ENCODE measurements around the gene ACTR8. TPM values are rescaled to one million over a fixed set of nuclear protein-coding genes. Genes with fewer than 3 reads are reported as not detected.
"Not testable (repeated sequence)": the region's sequence is repeated elsewhere in the genome, so short reads cannot be mapped to it uniquely, and the experiment has no call there.

Gene ACTR8
- 10 to 100 TPM; 35.2 to 39.9 TPM for total RNA-seq

- Mint-ChIP-seq H3K27ac (peak within 1 kb of the TSS; percentile 99), H3K36me3 (ENCODE audit: low read depth) (peaks cover 52% of the 10 kb centered on the region), H3K4me3 (peak within 1 kb of the TSS; percentile 88), H3K4me1 (peaks cover 37% of the 10 kb centered on the region), H3K9me3 (no peaks in the 10 kb centered on the region), H3K27me3 (no peaks in the 10 kb centered on the region)
- ChIA-PET POLR2A (no interaction called here), CTCF (interaction anchor here (0.6 kb wide), 1 partner anchor 538 kb away, joined by 3 read pairs; no protein-coding TSS in a partner anchor)
- peak; percentile 85 for DNase-seq
These were observed at the start of gene ACTR8 for GRCh38 chr3:53881691-53882593. TSS of gene ACTR8 (minus strand) at chr3:53882152. CDS start at chr3:53882101, 51 bp downstream.

GRCh38 chr3:53927208-53927872 lies 45.4 kb upstream of the ACTR8 start:
- H3K4me3 Mint-ChIP-seq; H3K36me3 Mint-ChIP-seq (ENCODE audit: low read depth); H3K4me1 Mint-ChIP-seq; CTCF ChIA-PET; H3K27ac Mint-ChIP-seq; H3K27me3 Mint-ChIP-seq; H3K9me3 Mint-ChIP-seq; POLR2A ChIA-PET; DNase-seq: not testable (repeated sequence)

- Mint-ChIP-seq H3K36me3 (ENCODE audit: low read depth) (no peaks in the 10 kb centered on the region), H3K27ac (no peak overlapping the region), H3K9me3 (no peaks in the 10 kb centered on the region), H3K4me1 (no peaks in the 10 kb centered on the region), H3K4me3 (no peak overlapping the region), H3K27me3 (peaks cover 32% of the 10 kb centered on the region)
- CTCF ChIA-PET, result no interaction called here
- DNase-seq, result peak; percentile 12
- POLR2A ChIA-PET, result no interaction called here
These were observed 39.3 kb upstream of the ACTR8 start for GRCh38 chr3:53921296-53921695.

GRCh38 chr3:53919741-53920140 lies 37.8 kb upstream of the ACTR8 start:
- Mint-ChIP-seq H3K36me3 (ENCODE audit: low read depth) (no peaks in the 10 kb centered on the region), H3K27ac (no peak overlapping the region), H3K4me1 (no peaks in the 10 kb centered on the region), H3K4me3 (no peak overlapping the region), H3K9me3 (no peaks in the 10 kb centered on the region), H3K27me3 (peaks cover 36% of the 10 kb centered on the region)
- ChIA-PET POLR2A (interaction anchor here (0.6 kb wide), 1 partner anchor 17 kb away, joined by 4 read pairs; no protein-coding TSS in a partner anchor), CTCF (no interaction called here)
- DNase-seq, result no peak

GRCh38 chr3:53913401-53913800 lies 31.4 kb upstream of the ACTR8 start:
- Mint-ChIP-seq H3K27ac (no peak overlapping the region), H3K36me3 (ENCODE audit: low read depth) (no peaks in the 10 kb centered on the region), H3K4me1 (no peaks in the 10 kb centered on the region), H3K9me3 (no peaks in the 10 kb centered on the region), H3K4me3 (no peak overlapping the region), H3K27me3 (peaks cover 54% of the 10 kb centered on the region)
- POLR2A ChIA-PET, result no interaction called here
- CTCF ChIA-PET, result interaction anchor here (0.6 kb wide), 1 partner anchor 23 kb away, joined by 3 read pairs; no protein-coding TSS in a partner anchor
- no peak for DNase-seq

GRCh38 chr3:53902711-53903110 lies 20.8 kb upstream of the ACTR8 start:
- DNase-seq, result no peak
- no peak overlapping the region for H3K27ac Mint-ChIP-seq
- H3K4me1 Mint-ChIP-seq, result no peaks in the 10 kb centered on the region
- no peak overlapping the region for H3K4me3 Mint-ChIP-seq
- no peaks in the 10 kb centered on the region for H3K36me3 Mint-ChIP-seq (ENCODE audit: low read depth)
- ChIA-PET CTCF (no interaction called here), POLR2A (no interaction called here)
- peaks cover 41% of the 10 kb centered on the region for H3K27me3 Mint-ChIP-seq
- peaks cover 2% of the 10 kb centered on the region for H3K9me3 Mint-ChIP-seq

- Mint-ChIP-seq H3K9me3 (peaks cover 2% of the 10 kb centered on the region), H3K4me3 (no peak overlapping the region), H3K27ac (no peak overlapping the region), H3K36me3 (ENCODE audit: low read depth) (no peaks in the 10 kb centered on the region), H3K4me1 (no peaks in the 10 kb centered on the region), H3K27me3 (peaks cover 42% of the 10 kb centered on the region)
- ChIA-PET CTCF (interaction anchor here (1.0 kb wide), 1 partner anchor 32 kb away, joined by 3 read pairs; no protein-coding TSS in a partner anchor), POLR2A (interaction anchor here (0.7 kb wide), 1 partner anchor 564 kb away, joined by 3 read pairs; no protein-coding TSS in a partner anchor)
- DNase-seq, result no peak
These were observed 20.1 kb upstream of the ACTR8 start for GRCh38 chr3:53902067-53902466.

GRCh38 chr3:53900666-53901331 lies 18.8 kb upstream of the ACTR8 start:
- no peak for DNase-seq
- ChIA-PET CTCF (no interaction called here), POLR2A (no interaction called here)
- Mint-ChIP-seq H3K9me3 (no peaks in the 10 kb centered on the region), H3K4me3 (no peak overlapping the region), H3K27me3 (peaks cover 35% of the 10 kb centered on the region), H3K36me3 (ENCODE audit: low read depth) (no peaks in the 10 kb centered on the region), H3K4me1 (no peaks in the 10 kb centered on the region), H3K27ac (no peak overlapping the region)

GRCh38 chr3:53899750-53900149 lies 17.8 kb upstream of the ACTR8 start:
- Mint-ChIP-seq H3K27me3 (peaks cover 37% of the 10 kb centered on the region), H3K4me1 (no peaks in the 10 kb centered on the region), H3K36me3 (ENCODE audit: low read depth) (no peaks in the 10 kb centered on the region), H3K4me3 (no peak overlapping the region), H3K9me3 (no peaks in the 10 kb centered on the region), H3K27ac (no peak overlapping the region)
- no peak for DNase-seq
- CTCF ChIA-PET, result interaction anchor here (0.6 kb wide), 1 partner anchor 160 kb away, joined by 3 read pairs; no protein-coding TSS in a partner anchor
- POLR2A ChIA-PET, result no interaction called here

- H3K36me3 Mint-ChIP-seq (ENCODE audit: low read depth), result peaks cover 33% of the 10 kb centered on the region
- peak overlapping the region; percentile 92 for H3K4me3 Mint-ChIP-seq
- H3K27ac Mint-ChIP-seq, result peak overlapping the region; percentile 97
- peaks cover 3% of the 10 kb centered on the region for H3K9me3 Mint-ChIP-seq
- H3K27me3 Mint-ChIP-seq, result peaks cover 21% of the 10 kb centered on the region
- CTCF ChIA-PET, result interaction anchor here (0.9 kb wide), 1 partner anchor 18 kb away, joined by 5 read pairs; no protein-coding TSS in a partner anchor
- peaks cover 49% of the 10 kb centered on the region for H3K4me1 Mint-ChIP-seq
- POLR2A ChIA-PET, result interaction anchor here (0.8 kb wide), 1 partner anchor 9 kb away, joined by 3 read pairs; no protein-coding TSS in a partner anchor
- peak; percentile 9 for DNase-seq
These were observed 10.3 kb upstream of the ACTR8 start for GRCh38 chr3:53892286-53892637.

GRCh38 chr3:53891497-53892285 lies 9.7 kb upstream of the ACTR8 start, which contains the start of gene SELENOK:
TSS of gene SELENOK (minus strand) at chr3:53891859.
- ChIA-PET POLR2A (interaction anchor here (0.8 kb wide), 1 partner anchor 9 kb away, joined by 3 read pairs; no protein-coding TSS in a partner anchor), CTCF (interaction anchor here (0.9 to 1.1 kb wide), 3 partner anchors 11 to 17 kb away, joined by 3 to 5 read pairs (median 4); no protein-coding TSS in a partner anchor)
- peak within 1 kb of the TSS; percentile 92 for H3K4me3 Mint-ChIP-seq
- H3K27me3 Mint-ChIP-seq, result peaks cover 17% of the 10 kb centered on the region
- peaks cover 54% of the 10 kb centered on the region for H3K4me1 Mint-ChIP-seq
- H3K9me3 Mint-ChIP-seq, result peaks cover 3% of the 10 kb centered on the region
- peaks cover 37% of the 10 kb centered on the region for H3K36me3 Mint-ChIP-seq (ENCODE audit: low read depth)
- DNase-seq, result peak; percentile 98
- peak within 1 kb of the TSS; percentile 97 for H3K27ac Mint-ChIP-seq
